Activated CD4-positive, alpha-beta T cell treated with anti-CD3 and anti-CD28 coated beads, Interleukin-2, amount 10 ng/mL, durations not matched to agents 24 days and 14 days (primary cell): Measurements from ENCODE around the gene BRMS1. TPM values are rescaled to one million over a fixed set of nuclear protein-coding genes. Genes with fewer than 3 reads are reported as not detected.
"Not testable (repeated sequence)": the region's sequence is repeated elsewhere in the genome, so short reads cannot be mapped to it uniquely, and the experiment has no call there.

Experiments
- DNase-seq: peaks from one replicate; pipeline ENCODE4 v3.0.0; 2022
- H3K27ac Mint-ChIP-seq: one replicate; pipeline ENCODE4 v1.8.0; 2022; ENCODE audit warnings: mild to moderate bottlenecking, mixed read lengths
- H3K27me3 Mint-ChIP-seq: one replicate; pipeline ENCODE4 v1.8.0; 2022; ENCODE audit warnings: mixed read lengths
- H3K36me3 Mint-ChIP-seq: one replicate; pipeline ENCODE4 v1.8.0; 2022; ENCODE audit warnings: low read depth, mild to moderate bottlenecking, mixed read lengths
- H3K4me1 Mint-ChIP-seq: one replicate; pipeline ENCODE4 v1.8.0; 2021; ENCODE audit warnings: mixed read lengths
- H3K4me3 Mint-ChIP-seq: one replicate; pipeline ENCODE4 v1.8.0; 2022; ENCODE audit warnings: mild to moderate bottlenecking, moderate library complexity, mixed read lengths
- H3K9me3 Mint-ChIP-seq: one replicate; pipeline ENCODE4 v1.8.0; 2021; ENCODE audit warnings: mixed read lengths
- intact Hi-C: fragments of 100-400 bp; cut with micrococcal nuclease; formaldehyde crosslinking; loops from one replicate; pipeline ENCODE4 v1.15.1; 2023
- total RNA-seq: library from RNA; stranded (reverse); gene quantifications from 2 replicates; pipeline ENCODE4 v1.2.3, GENCODE V29; 2022

Gene BRMS1
- total RNA-seq, 1 donor from 2014 or later = 55.6 TPM

GRCh38 chr11:66367561-66368312 is 22.8 kb upstream of the BRMS1 start:
- Mint-ChIP-seq H3K27ac (no peak overlapping the region), H3K4me3 (no peak overlapping the region), H3K4me1 (peaks cover 13% of the 10 kb centered on the region)

GRCh38 chr11:66366844-66367477 is 22.1 kb upstream of the BRMS1 start:
- Mint-ChIP-seq H3K4me1 (peaks cover 11% of the 10 kb centered on the region), H3K36me3 (peaks cover 18% of the 10 kb centered on the region), H3K4me3 (no peak overlapping the region), H3K27me3 (no peaks in the 10 kb centered on the region), H3K9me3 (no peaks in the 10 kb centered on the region), H3K27ac (no peak overlapping the region)
- intact Hi-C loops = no loop called here
- DNase-seq = no peak

More at GRCh38 chr11:66367561-66368312, 22.8 kb upstream of the BRMS1 start:
- no peaks in the 10 kb centered on the region for H3K9me3 Mint-ChIP-seq
- no peaks in the 10 kb centered on the region for H3K27me3 Mint-ChIP-seq
- intact Hi-C loops = no loop called here
- no peak for DNase-seq
- peaks cover 14% of the 10 kb centered on the region for H3K36me3 Mint-ChIP-seq

GRCh38 chr11:66365711-66366619 is 21.1 kb upstream of the BRMS1 start:
- Mint-ChIP-seq H3K36me3 (peaks cover 18% of the 10 kb centered on the region), H3K27ac (peak overlapping the region; percentile 17), H3K9me3 (no peaks in the 10 kb centered on the region), H3K4me3 (no peak overlapping the region), H3K27me3 (no peaks in the 10 kb centered on the region), H3K4me1 (peaks cover 11% of the 10 kb centered on the region)
- DNase-seq = no peak
- intact Hi-C loops = no loop called here

- Mint-ChIP-seq H3K27ac (no peak overlapping the region), H3K4me1 (peaks cover 8% of the 10 kb centered on the region), H3K4me3 (no peak overlapping the region), H3K36me3 (peaks cover 17% of the 10 kb centered on the region), H3K27me3 (no peaks in the 10 kb centered on the region), H3K9me3 (no peaks in the 10 kb centered on the region)
- intact Hi-C loops = no loop called here
- no peak for DNase-seq
Measured at GRCh38 chr11:66365166-66365565, 20.3 kb upstream of the BRMS1 start.

GRCh38 chr11:66363805-66364535 is 19.1 kb upstream of the BRMS1 start:
- no peaks in the 10 kb centered on the region for H3K9me3 Mint-ChIP-seq
- H3K27ac Mint-ChIP-seq = no peak overlapping the region
- peaks cover 14% of the 10 kb centered on the region for H3K36me3 Mint-ChIP-seq
- H3K4me3 Mint-ChIP-seq = no peak overlapping the region
- H3K27me3 Mint-ChIP-seq = no peaks in the 10 kb centered on the region
- H3K4me1 Mint-ChIP-seq = peaks cover 2% of the 10 kb centered on the region
- intact Hi-C loops = no loop called here
- peak; percentile 92 for DNase-seq

GRCh38 chr11:66363187-66363601 is 18.3 kb upstream of the BRMS1 start:
- Mint-ChIP-seq H3K36me3 (peaks cover 14% of the 10 kb centered on the region), H3K4me1 (peaks cover 2% of the 10 kb centered on the region), H3K27ac (no peak overlapping the region), H3K9me3 (no peaks in the 10 kb centered on the region), H3K27me3 (no peaks in the 10 kb centered on the region), H3K4me3 (no peak overlapping the region)
- intact Hi-C loops = no loop called here
- no peak for DNase-seq

GRCh38 chr11:66362481-66363147 is 17.7 kb upstream of the BRMS1 start:
- H3K27me3 Mint-ChIP-seq = no peaks in the 10 kb centered on the region
- peaks cover 9% of the 10 kb centered on the region for H3K36me3 Mint-ChIP-seq
- H3K4me1 Mint-ChIP-seq = no peaks in the 10 kb centered on the region
- no peaks in the 10 kb centered on the region for H3K9me3 Mint-ChIP-seq
- no peak for DNase-seq
- H3K27ac Mint-ChIP-seq = no peak overlapping the region
- intact Hi-C loops = no loop called here
- H3K4me3 Mint-ChIP-seq = no peak overlapping the region

GRCh38 chr11:66361502-66361941 is 16.6 kb upstream of the BRMS1 start:
- Mint-ChIP-seq H3K27me3 (no peaks in the 10 kb centered on the region), H3K4me1 (no peaks in the 10 kb centered on the region), H3K9me3 (no peaks in the 10 kb centered on the region), H3K36me3 (peaks cover 7% of the 10 kb centered on the region), H3K4me3 (no peak overlapping the region), H3K27ac (no peak overlapping the region)
- no peak for DNase-seq
- intact Hi-C loops = no loop called here

GRCh38 chr11:66360406-66361073 is 15.6 kb upstream of the BRMS1 start:
- no peak for DNase-seq

GRCh38 chr11:66359662-66360087 is 14.8 kb upstream of the BRMS1 start:
- H3K9me3 Mint-ChIP-seq = no peaks in the 10 kb centered on the region
- no peak overlapping the region for H3K27ac Mint-ChIP-seq
- no peaks in the 10 kb centered on the region for H3K4me1 Mint-ChIP-seq
- no peak for DNase-seq
- peaks cover 5% of the 10 kb centered on the region for H3K36me3 Mint-ChIP-seq
- intact Hi-C loops = no loop called here
- no peaks in the 10 kb centered on the region for H3K27me3 Mint-ChIP-seq
- H3K4me3 Mint-ChIP-seq = no peak overlapping the region

More at GRCh38 chr11:66360406-66361073, 15.6 kb upstream of the BRMS1 start:
- Mint-ChIP-seq H3K4me3 (no peak overlapping the region), H3K27me3 (no peaks in the 10 kb centered on the region), H3K4me1 (no peaks in the 10 kb centered on the region), H3K36me3 (peaks cover 7% of the 10 kb centered on the region), H3K9me3 (no peaks in the 10 kb centered on the region), H3K27ac (no peak overlapping the region)
- intact Hi-C loops = no loop called here

GRCh38 chr11:66350560-66351235 is 5.8 kb upstream of the BRMS1 start:
- H3K4me1 Mint-ChIP-seq = peaks cover 13% of the 10 kb centered on the region
- DNase-seq, H3K4me3 Mint-ChIP-seq, H3K27ac Mint-ChIP-seq, H3K36me3 Mint-ChIP-seq, intact Hi-C loops, H3K9me3 Mint-ChIP-seq, H3K27me3 Mint-ChIP-seq: not testable (repeated sequence)

- Mint-ChIP-seq H3K4me1 (peaks cover 24% of the 10 kb centered on the region), H3K36me3 (peaks cover 4% of the 10 kb centered on the region), H3K27me3 (peaks cover 3% of the 10 kb centered on the region), H3K27ac (no peak overlapping the region), H3K9me3 (no peaks in the 10 kb centered on the region), H3K4me3 (peak overlapping the region; percentile 34)
- intact Hi-C loops = loop anchor here (5.0 kb wide), 3 partner anchors 38 to 608 kb away; partner anchors contain the start of genes PC and RAB1B
- no peak for DNase-seq
Measured at GRCh38 chr11:66349084-66349386, 4.1 kb upstream of the BRMS1 start.
